Measurements from ENCODE around the gene KCNG2.

KCNG2 gene

GRCh38 chr18:79832169-79832568 is 34.4 kb downstream of the KCNG2 start:
- H3K14ac ChIP-seq (ENCODE audit: low read length): no peak overlapping the region
- no peak overlapping the region for H3K18ac ChIP-seq (ENCODE audit: low read length)
- H4K12ac ChIP-seq (ENCODE audit: low read depth, low read length): no peak overlapping the region
- H3K79me1 ChIP-seq (ENCODE audit: low read length): no peaks in the 10 kb centered on the region
- no peaks in the 10 kb centered on the region for H3K27me3 ChIP-seq (ENCODE audit: insufficient read depth, low read length)
- H3K4me1 ChIP-seq (ENCODE audit: control insufficient read depth in 1 of 2, insufficient read depth in 2 of 2, low read length in 2 of 2): no peaks in the 10 kb centered on the region
- H4K91ac ChIP-seq (ENCODE audit: low read depth, low read length): no peak overlapping the region
- H2BK12ac ChIP-seq (ENCODE audit: low read length): no peak overlapping the region
- H3K4me3 ChIP-seq (ENCODE audit: low read depth, low read length): peak overlapping the region; percentile 51
- no peak overlapping the region for H3K27ac ChIP-seq (ENCODE audit: low read depth, low read length)
- no peak overlapping the region for H3K9ac ChIP-seq (ENCODE audit: low read length)
- H4K8ac ChIP-seq (ENCODE audit: low read depth, low read length): no peak overlapping the region
- H3K79me2 ChIP-seq (ENCODE audit: control insufficient read depth, insufficient read depth, low read length, poor library complexity): no peaks in the 10 kb centered on the region
- DNase-seq: no peak
- no peak overlapping the region for H2BK5ac ChIP-seq (ENCODE audit: low read depth, low read length, poor library complexity)
- no peak overlapping the region for H2BK120ac ChIP-seq (ENCODE audit: insufficient read depth, low read length, poor library complexity)
- no CpG with 5 or more reads among the region's 3 CpGs for WGBS (ENCODE audit: extremely low coverage, insufficient coverage, insufficient read length)
- no peak overlapping the region for H2AK5ac ChIP-seq (ENCODE audit: low read length)
- H3K4ac ChIP-seq (ENCODE audit: low read depth, low read length): no peak overlapping the region
- no peak overlapping the region for H3K4me2 ChIP-seq (ENCODE audit: low read length)
- no peaks in the 10 kb centered on the region for H3K36me3 ChIP-seq (ENCODE audit: control insufficient read depth in 1 of 2, insufficient read depth in 2 of 2, low read length in 2 of 2)
- H3K23ac ChIP-seq (ENCODE audit: low read length): peak overlapping the region; percentile 99
- H3K9me3 ChIP-seq (ENCODE audit: insufficient read depth, low read depth, low read length): peaks cover 21% of the 10 kb centered on the region
- no peak overlapping the region for H2AFZ ChIP-seq (ENCODE audit: insufficient read depth, low read length, poor library complexity)

GRCh38 chr18:79834834-79835233 is 37.1 kb downstream of the KCNG2 start:
- H4K12ac ChIP-seq (ENCODE audit: low read depth, low read length): no peak overlapping the region
- H2AFZ ChIP-seq (ENCODE audit: insufficient read depth, low read length, poor library complexity): no peak overlapping the region
- peak overlapping the region; percentile 18 for H3K9ac ChIP-seq (ENCODE audit: low read length)
- no peak for DNase-seq
- no peak overlapping the region for H2AK5ac ChIP-seq (ENCODE audit: low read length)
- no peak overlapping the region for H4K91ac ChIP-seq (ENCODE audit: low read depth, low read length)
- no peaks in the 10 kb centered on the region for H3K79me2 ChIP-seq (ENCODE audit: control insufficient read depth, insufficient read depth, low read length, poor library complexity)
- peaks cover 12% of the 10 kb centered on the region for H3K9me3 ChIP-seq (ENCODE audit: insufficient read depth, low read depth, low read length)
- H3K14ac ChIP-seq (ENCODE audit: low read length): no peak overlapping the region
- H3K18ac ChIP-seq (ENCODE audit: low read length): no peak overlapping the region
- no peak overlapping the region for H2BK120ac ChIP-seq (ENCODE audit: insufficient read depth, low read length, poor library complexity)
- no peak overlapping the region for H2BK12ac ChIP-seq (ENCODE audit: low read length)
- no peaks in the 10 kb centered on the region for H3K36me3 ChIP-seq (ENCODE audit: control insufficient read depth in 1 of 2, insufficient read depth in 2 of 2, low read length in 2 of 2)
- no peaks in the 10 kb centered on the region for H3K4me1 ChIP-seq (ENCODE audit: control insufficient read depth in 1 of 2, insufficient read depth in 2 of 2, low read length in 2 of 2)
- no peak overlapping the region for H3K27ac ChIP-seq (ENCODE audit: low read depth, low read length)
- H3K23ac ChIP-seq (ENCODE audit: low read length): no peak overlapping the region
- no peak overlapping the region for H3K4me2 ChIP-seq (ENCODE audit: low read length)
- no peaks in the 10 kb centered on the region for H3K79me1 ChIP-seq (ENCODE audit: low read length)
- no peak overlapping the region for H4K8ac ChIP-seq (ENCODE audit: low read depth, low read length)
- no peak overlapping the region for H3K4ac ChIP-seq (ENCODE audit: low read depth, low read length)
- no CpG with 5 or more reads among the region's 6 CpGs for WGBS (ENCODE audit: extremely low coverage, insufficient coverage, insufficient read length)
- H2BK5ac ChIP-seq (ENCODE audit: low read depth, low read length, poor library complexity): no peak overlapping the region
- peak overlapping the region; percentile 34 for H3K4me3 ChIP-seq (ENCODE audit: low read depth, low read length)
- H3K27me3 ChIP-seq (ENCODE audit: insufficient read depth, low read length): no peaks in the 10 kb centered on the region

- Histone ChIP-seq H3K9ac (ENCODE audit: low read length) (no peak overlapping the region), H2BK5ac (ENCODE audit: low read depth, low read length, poor library complexity) (no peak overlapping the region), H4K12ac (ENCODE audit: low read depth, low read length) (no peak overlapping the region), H3K27me3 (ENCODE audit: insufficient read depth, low read length) (no peaks in the 10 kb centered on the region), H3K27ac (ENCODE audit: low read depth, low read length) (no peak overlapping the region), H3K14ac (ENCODE audit: low read length) (no peak overlapping the region), H3K79me1 (ENCODE audit: low read length) (no peaks in the 10 kb centered on the region), H3K9me3 (ENCODE audit: insufficient read depth, low read depth, low read length) (peaks cover 5% of the 10 kb centered on the region), H3K36me3 (ENCODE audit: control insufficient read depth in 1 of 2, insufficient read depth in 2 of 2, low read length in 2 of 2) (no peaks in the 10 kb centered on the region), H3K79me2 (ENCODE audit: control insufficient read depth, insufficient read depth, low read length, poor library complexity) (no peaks in the 10 kb centered on the region), H2AK5ac (ENCODE audit: low read length) (no peak overlapping the region), H3K4me1 (ENCODE audit: control insufficient read depth in 1 of 2, insufficient read depth in 2 of 2, low read length in 2 of 2) (no peaks in the 10 kb centered on the region), H3K23ac (ENCODE audit: low read length) (no peak overlapping the region), H2BK12ac (ENCODE audit: low read length) (no peak overlapping the region), H4K91ac (ENCODE audit: low read depth, low read length) (no peak overlapping the region), H2BK120ac (ENCODE audit: insufficient read depth, low read length, poor library complexity) (no peak overlapping the region), H2AFZ (ENCODE audit: insufficient read depth, low read length, poor library complexity) (no peak overlapping the region), H3K18ac (ENCODE audit: low read length) (no peak overlapping the region), H3K4me3 (ENCODE audit: low read depth, low read length) (no peak overlapping the region), H3K4ac (ENCODE audit: low read depth, low read length) (no peak overlapping the region), H3K4me2 (ENCODE audit: low read length) (no peak overlapping the region), H4K8ac (ENCODE audit: low read depth, low read length) (no peak overlapping the region)
- no CpG with 5 or more reads among the region's 4 CpGs for WGBS (ENCODE audit: extremely low coverage, insufficient coverage, insufficient read length)
- DNase-seq: no peak
These were observed 44.2 kb downstream of the KCNG2 start for GRCh38 chr18:79841936-79842335.

- no peaks in the 10 kb centered on the region for H3K27me3 ChIP-seq (ENCODE audit: insufficient read depth, low read length)
- H3K4me3 ChIP-seq (ENCODE audit: low read depth, low read length): no peak overlapping the region
- H3K18ac ChIP-seq (ENCODE audit: low read length): no peak overlapping the region
- H3K9me3 ChIP-seq (ENCODE audit: insufficient read depth, low read depth, low read length): peaks cover 5% of the 10 kb centered on the region
- H2AFZ ChIP-seq (ENCODE audit: insufficient read depth, low read length, poor library complexity): no peak overlapping the region
- H2BK12ac ChIP-seq (ENCODE audit: low read length): no peak overlapping the region
- WGBS (ENCODE audit: extremely low coverage, insufficient coverage, insufficient read length): no CpG with 5 or more reads among the region's 10 CpGs
- no peak overlapping the region for H4K91ac ChIP-seq (ENCODE audit: low read depth, low read length)
- no peaks in the 10 kb centered on the region for H3K36me3 ChIP-seq (ENCODE audit: control insufficient read depth in 1 of 2, insufficient read depth in 2 of 2, low read length in 2 of 2)
- H3K4me1 ChIP-seq (ENCODE audit: control insufficient read depth in 1 of 2, insufficient read depth in 2 of 2, low read length in 2 of 2): no peaks in the 10 kb centered on the region
- no peak overlapping the region for H2AK5ac ChIP-seq (ENCODE audit: low read length)
- H4K8ac ChIP-seq (ENCODE audit: low read depth, low read length): no peak overlapping the region
- no peak overlapping the region for H2BK120ac ChIP-seq (ENCODE audit: insufficient read depth, low read length, poor library complexity)
- H3K4ac ChIP-seq (ENCODE audit: low read depth, low read length): no peak overlapping the region
- no peaks in the 10 kb centered on the region for H3K79me1 ChIP-seq (ENCODE audit: low read length)
- no peak overlapping the region for H4K12ac ChIP-seq (ENCODE audit: low read depth, low read length)
- H2BK5ac ChIP-seq (ENCODE audit: low read depth, low read length, poor library complexity): no peak overlapping the region
- no peak overlapping the region for H3K9ac ChIP-seq (ENCODE audit: low read length)
- H3K79me2 ChIP-seq (ENCODE audit: control insufficient read depth, insufficient read depth, low read length, poor library complexity): no peaks in the 10 kb centered on the region
- no peak overlapping the region for H3K23ac ChIP-seq (ENCODE audit: low read length)
- no peak overlapping the region for H3K27ac ChIP-seq (ENCODE audit: low read depth, low read length)
- no peak overlapping the region for H3K14ac ChIP-seq (ENCODE audit: low read length)
- DNase-seq: no peak
- H3K4me2 ChIP-seq (ENCODE audit: low read length): no peak overlapping the region
These were observed 47.3 kb downstream of the KCNG2 start for GRCh38 chr18:79844999-79845563.

Data from trophoblast cell (in vitro differentiated cells and primary cell).